Brain microvascular endothelial cell (primary cell): ENCODE results near the gene IFNE.

ENCODE experiments used
- DNase-seq: peaks from one replicate; pipeline ENCODE4 v3.0.0-alpha.2; 2020
- H3K27ac ChIP-seq: fragments of 250-450 bp; sonication (Bioruptor Pico); 2 replicates; pipeline ENCODE4 v1.5.1; 2020; ENCODE audit warnings: mild to moderate bottlenecking, moderate library complexity
- H3K27me3 ChIP-seq: fragments of 250-450 bp; sonication (Bioruptor Pico); replicated peaks from 2 replicates; pipeline ENCODE4 v1.5.1; 2020; ENCODE audit warnings: mild to moderate bottlenecking
- H3K36me3 ChIP-seq: fragments of 250-450 bp; sonication (Bioruptor Pico); replicated peaks from 2 replicates; pipeline ENCODE4 v1.5.1; 2020; ENCODE audit warnings: mild to moderate bottlenecking
- H3K4me3 ChIP-seq: 2 replicates; pipeline ENCODE4 v1.5.1; 2011; ENCODE audit warnings: low read depth, mild to moderate bottlenecking, control low read depth, low read length, moderate library complexity
- CTCF ChIP-seq: IDR thresholded peaks from 2 replicates; pipeline ENCODE4 v1.5.1; 2011; ENCODE audit warnings: low read depth, mild to moderate bottlenecking, moderate library complexity, low read length, control low read depth, inconsistent platforms; ENCODE audit errors: missing control alignments
- in situ Hi-C: cut with HindIII; loops from 2 replicates; pipeline ENCODE4 v1.10.0; 2017; ENCODE audit warnings: low sequenced_read_pairs, low pct_ligation_motif_present

Gene IFNE

GRCh38 chr9:21505425-21506179 is 23.5 kb upstream of the IFNE start:
- DNase-seq: no peak
- in situ Hi-C loops: no loop called here
- no peak for TF ChIP-seq CTCF
- Histone ChIP-seq H3K27ac (no peak overlapping the region), H3K27me3 (no peaks in the 10 kb centered on the region), H3K36me3 (no peaks in the 10 kb centered on the region), H3K4me3 (no peak overlapping the region)

GRCh38 chr9:21504894-21505293 is 22.8 kb upstream of the IFNE start:
- H3K27me3 ChIP-seq: no peaks in the 10 kb centered on the region
- TF ChIP-seq CTCF: no peak
- in situ Hi-C loops: no loop called here
- no peak overlapping the region for H3K27ac ChIP-seq
- H3K4me3 ChIP-seq: no peak overlapping the region
- H3K36me3 ChIP-seq: no peaks in the 10 kb centered on the region
- DNase-seq: no peak

DNA sequence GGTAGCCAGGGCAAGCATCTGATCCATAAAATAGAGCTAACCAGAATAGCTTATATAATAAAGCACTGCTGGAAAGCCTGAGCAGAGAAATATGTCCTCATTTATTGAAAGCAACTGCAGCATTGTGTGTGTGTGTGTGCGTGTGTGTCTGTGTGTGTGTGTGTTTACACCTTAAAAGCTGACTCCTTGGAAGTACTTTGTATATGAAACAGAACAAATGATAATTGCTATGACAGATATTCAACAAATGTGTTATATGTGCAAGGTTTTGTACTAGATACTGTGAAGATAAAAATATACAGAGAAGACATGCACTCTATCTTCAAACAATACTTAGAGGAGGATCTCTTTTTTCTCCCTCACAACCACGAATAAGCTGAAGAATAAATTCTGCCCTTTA is 22.0 kb upstream of the IFNE start:
- Histone ChIP-seq H3K27ac (no peak overlapping the region), H3K36me3 (no peaks in the 10 kb centered on the region), H3K27me3 (no peaks in the 10 kb centered on the region), H3K4me3 (no peak overlapping the region)
- in situ Hi-C loops: no loop called here
- DNase-seq: no peak
- no peak for TF ChIP-seq CTCF

DNA sequence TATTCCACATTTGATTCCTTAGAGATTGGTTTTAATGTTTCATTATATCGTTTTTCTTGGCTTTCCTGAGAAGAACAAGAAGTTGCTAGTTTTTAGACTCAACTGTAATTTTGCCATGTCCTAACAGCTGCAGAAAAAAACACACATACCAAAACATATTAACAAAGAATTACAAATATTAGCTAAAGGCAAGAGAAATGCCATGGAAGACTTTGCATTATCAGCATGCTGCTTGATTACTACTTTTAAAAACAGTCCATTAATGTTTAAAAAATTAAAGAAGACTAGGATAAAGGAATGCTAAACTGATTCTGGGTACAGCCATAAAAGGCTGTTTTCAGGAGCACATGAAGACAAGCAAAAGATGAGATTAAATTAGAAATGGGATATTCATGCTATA is 20.5 kb upstream of the IFNE start:
- in situ Hi-C loops: no loop called here
- TF ChIP-seq CTCF: no peak
- Histone ChIP-seq H3K27ac (no peak overlapping the region), H3K36me3 (no peaks in the 10 kb centered on the region), H3K27me3 (no peaks in the 10 kb centered on the region), H3K4me3 (no peak overlapping the region)
- no peak for DNase-seq

DNA sequence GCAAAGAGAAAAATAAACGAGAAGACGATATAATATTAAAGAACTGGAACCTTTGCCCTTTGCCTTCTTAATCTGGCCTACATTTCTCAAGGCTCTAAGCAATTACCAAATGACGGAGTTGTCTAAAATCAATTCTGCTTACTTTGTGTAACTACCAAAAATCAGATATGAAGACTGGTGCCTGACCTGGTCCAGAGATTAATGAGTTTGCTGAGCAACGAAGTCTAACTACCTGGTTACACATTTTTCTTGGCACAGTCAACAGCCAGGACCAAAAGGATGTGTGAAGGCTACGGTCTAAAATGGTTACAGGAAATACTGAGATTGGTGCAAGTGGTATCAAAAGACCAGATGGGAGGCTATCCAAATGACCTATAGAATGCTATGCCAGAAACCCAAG is 17.8 kb upstream of the IFNE start:
- Histone ChIP-seq H3K36me3 (no peaks in the 10 kb centered on the region), H3K4me3 (no peak overlapping the region), H3K27me3 (no peaks in the 10 kb centered on the region), H3K27ac (no peak overlapping the region)
- DNase-seq: no peak
- in situ Hi-C loops: no loop called here
- TF ChIP-seq CTCF: no peak

GRCh38 chr9:21491756-21492155 is 9.6 kb upstream of the IFNE start:
- H3K36me3 ChIP-seq: no peaks in the 10 kb centered on the region
- in situ Hi-C loops: no loop called here
- DNase-seq: no peak
- TF ChIP-seq CTCF: no peak
- H3K4me3 ChIP-seq: no peak overlapping the region
- no peak overlapping the region for H3K27ac ChIP-seq
- no peaks in the 10 kb centered on the region for H3K27me3 ChIP-seq
